ENCODE data around the gene SPEM1. TPM values are rescaled to one million over a fixed set of nuclear protein-coding genes. Genes with fewer than 3 reads are reported as not detected.

Gene SPEM1
- total RNA-seq, 1 donor from 2014 or later = not detected

DNA sequence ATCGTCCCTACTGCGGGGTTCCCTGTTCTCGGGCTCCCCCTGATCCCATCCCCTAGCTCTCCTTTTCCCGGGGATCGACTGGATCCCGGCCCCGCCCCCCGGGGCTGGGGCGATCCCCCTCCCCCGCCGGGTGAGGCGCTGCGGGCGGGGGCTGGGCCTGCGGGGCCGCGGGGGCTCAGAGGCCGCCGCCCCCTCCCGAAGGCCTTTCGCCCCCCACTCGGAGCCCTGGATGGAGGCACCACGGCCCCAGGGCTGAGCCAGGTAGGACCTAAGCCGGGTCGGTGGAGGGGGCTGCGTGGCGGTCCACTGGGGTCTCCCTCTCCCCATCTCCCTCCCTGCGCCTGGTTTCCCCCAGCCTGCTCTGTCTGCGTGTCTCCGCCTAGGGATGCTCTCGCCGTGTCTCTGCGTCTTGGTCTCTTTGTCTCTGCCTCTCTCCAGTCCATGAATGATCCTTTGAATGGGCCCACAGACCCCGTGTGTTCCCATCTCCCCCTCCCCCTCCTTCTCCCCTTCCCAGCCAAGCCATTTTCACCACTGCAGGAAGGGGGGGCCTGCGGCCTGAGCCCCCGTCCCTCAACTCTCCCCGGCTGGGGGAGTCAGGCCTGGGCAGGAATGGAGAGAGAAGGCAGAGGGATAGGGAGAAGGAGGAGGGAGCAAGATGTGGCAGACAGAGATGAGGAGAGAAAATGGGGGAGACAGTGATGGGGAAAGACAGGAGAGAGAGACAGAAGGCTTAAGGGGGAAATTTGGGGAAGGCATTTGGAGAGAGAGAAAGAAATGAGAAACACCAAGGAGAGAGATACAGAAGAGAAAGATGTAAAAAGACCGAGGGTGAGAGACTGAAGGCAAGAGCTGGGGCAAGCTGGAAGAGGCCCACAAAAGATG, 14.5 kb upstream of the SPEM1 start:
- TF ChIP-seq, protein P1, sequence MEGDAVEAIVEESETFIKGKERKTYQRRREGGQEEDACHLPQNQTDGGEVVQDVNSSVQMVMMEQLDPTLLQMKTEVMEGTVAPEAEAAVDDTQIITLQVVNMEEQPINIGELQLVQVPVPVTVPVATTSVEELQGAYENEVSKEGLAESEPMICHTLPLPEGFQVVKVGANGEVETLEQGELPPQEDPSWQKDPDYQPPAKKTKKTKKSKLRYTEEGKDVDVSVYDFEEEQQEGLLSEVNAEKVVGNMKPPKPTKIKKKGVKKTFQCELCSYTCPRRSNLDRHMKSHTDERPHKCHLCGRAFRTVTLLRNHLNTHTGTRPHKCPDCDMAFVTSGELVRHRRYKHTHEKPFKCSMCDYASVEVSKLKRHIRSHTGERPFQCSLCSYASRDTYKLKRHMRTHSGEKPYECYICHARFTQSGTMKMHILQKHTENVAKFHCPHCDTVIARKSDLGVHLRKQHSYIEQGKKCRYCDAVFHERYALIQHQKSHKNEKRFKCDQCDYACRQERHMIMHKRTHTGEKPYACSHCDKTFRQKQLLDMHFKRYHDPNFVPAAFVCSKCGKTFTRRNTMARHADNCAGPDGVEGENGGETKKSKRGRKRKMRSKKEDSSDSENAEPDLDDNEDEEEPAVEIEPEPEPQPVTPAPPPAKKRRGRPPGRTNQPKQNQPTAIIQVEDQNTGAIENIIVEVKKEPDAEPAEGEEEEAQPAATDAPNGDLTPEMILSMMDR (IDR thresholded peaks at IDR 0.05) = no peak
- peak overlapping the region; percentile 84 for H3K4me3 Mint-ChIP-seq (ENCODE audit: unreplicated experiment)
- DNase-seq (ENCODE audit: extremely low spot score, unreplicated experiment) = no peak
- no peaks in the 10 kb centered on the region for H3K9me3 Mint-ChIP-seq (ENCODE audit: unreplicated experiment)
- peaks cover 16% of the 10 kb centered on the region for H3K36me3 Mint-ChIP-seq (ENCODE audit: unreplicated experiment)
- H3K27me3 Mint-ChIP-seq (ENCODE audit: unreplicated experiment) = no peaks in the 10 kb centered on the region
- peaks cover 25% of the 10 kb centered on the region for H3K4me1 Mint-ChIP-seq (ENCODE audit: unreplicated experiment)
- H3K27ac Mint-ChIP-seq (ENCODE audit: unreplicated experiment) = peak overlapping the region; percentile 80

DNA sequence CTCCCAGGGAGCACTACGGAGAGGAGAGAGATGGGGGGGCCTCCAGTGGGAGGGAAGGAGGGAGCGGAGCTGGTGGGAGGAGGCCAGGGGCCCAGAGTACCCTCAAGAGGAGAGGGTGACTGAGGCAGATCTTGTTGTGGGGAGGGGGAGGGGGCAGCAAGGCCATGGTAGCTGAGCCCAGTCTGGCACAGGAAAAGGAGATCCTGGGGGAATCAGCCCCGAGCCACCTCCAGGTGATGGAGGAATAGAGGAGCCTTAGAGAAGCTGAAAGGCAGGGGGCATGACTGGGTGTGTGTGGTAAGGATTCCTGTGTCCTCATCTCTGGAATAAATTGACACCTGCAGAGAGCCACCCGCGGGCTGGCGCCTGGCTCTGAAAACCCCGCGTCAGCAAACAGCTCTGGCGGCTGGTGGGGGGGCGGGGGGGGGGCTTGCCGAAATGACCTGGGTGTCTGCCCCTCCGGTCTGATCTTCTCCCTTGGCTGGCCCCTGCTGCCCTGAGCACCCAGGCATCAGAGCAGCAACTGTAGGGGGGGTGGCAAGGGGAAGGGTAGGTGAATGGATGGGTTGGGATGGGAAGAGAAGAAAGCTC, 13.8 kb upstream of the SPEM1 start:
- peaks cover 17% of the 10 kb centered on the region for H3K36me3 Mint-ChIP-seq (ENCODE audit: unreplicated experiment)
- H3K27ac Mint-ChIP-seq (ENCODE audit: unreplicated experiment) = peak overlapping the region; percentile 76
- peak overlapping the region; percentile 78 for H3K4me3 Mint-ChIP-seq (ENCODE audit: unreplicated experiment)
- H3K4me1 Mint-ChIP-seq (ENCODE audit: unreplicated experiment) = peaks cover 25% of the 10 kb centered on the region
- no peak for DNase-seq (ENCODE audit: extremely low spot score, unreplicated experiment)
- TF ChIP-seq, protein P1 (IDR thresholded peaks at IDR 0.05) = no peak
- no peaks in the 10 kb centered on the region for H3K27me3 Mint-ChIP-seq (ENCODE audit: unreplicated experiment)
- H3K9me3 Mint-ChIP-seq (ENCODE audit: unreplicated experiment) = no peaks in the 10 kb centered on the region

DNA sequence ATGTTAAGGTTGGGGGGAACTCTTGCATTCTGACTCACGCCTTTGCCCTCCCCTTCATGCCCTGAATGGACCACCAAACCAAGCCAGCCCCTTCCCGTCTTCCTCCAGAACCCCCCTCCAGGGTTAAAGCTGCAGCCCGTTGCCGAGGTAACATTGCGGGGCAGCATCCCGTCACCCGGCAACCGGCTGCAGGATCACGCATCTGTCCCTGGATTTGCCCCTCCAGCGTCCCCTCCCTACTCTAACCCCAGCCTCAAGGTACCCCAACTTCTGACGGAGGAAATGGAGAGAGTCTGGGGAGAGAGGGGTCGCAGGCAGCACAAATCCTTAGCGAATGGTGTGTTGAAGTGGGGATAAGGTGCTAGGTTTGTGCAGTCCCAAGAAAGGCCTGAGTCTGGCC, 13.0 kb upstream of the SPEM1 start:
- H3K27me3 Mint-ChIP-seq (ENCODE audit: unreplicated experiment) = no peaks in the 10 kb centered on the region
- DNase-seq (ENCODE audit: extremely low spot score, unreplicated experiment) = no peak
- H3K27ac Mint-ChIP-seq (ENCODE audit: unreplicated experiment) = no peak overlapping the region
- no peak overlapping the region for H3K4me3 Mint-ChIP-seq (ENCODE audit: unreplicated experiment)
- no peaks in the 10 kb centered on the region for H3K9me3 Mint-ChIP-seq (ENCODE audit: unreplicated experiment)
- H3K4me1 Mint-ChIP-seq (ENCODE audit: unreplicated experiment) = peaks cover 22% of the 10 kb centered on the region
- H3K36me3 Mint-ChIP-seq (ENCODE audit: unreplicated experiment) = peaks cover 18% of the 10 kb centered on the region
- TF ChIP-seq, protein P1 (IDR thresholded peaks at IDR 0.05) = no peak

DNA sequence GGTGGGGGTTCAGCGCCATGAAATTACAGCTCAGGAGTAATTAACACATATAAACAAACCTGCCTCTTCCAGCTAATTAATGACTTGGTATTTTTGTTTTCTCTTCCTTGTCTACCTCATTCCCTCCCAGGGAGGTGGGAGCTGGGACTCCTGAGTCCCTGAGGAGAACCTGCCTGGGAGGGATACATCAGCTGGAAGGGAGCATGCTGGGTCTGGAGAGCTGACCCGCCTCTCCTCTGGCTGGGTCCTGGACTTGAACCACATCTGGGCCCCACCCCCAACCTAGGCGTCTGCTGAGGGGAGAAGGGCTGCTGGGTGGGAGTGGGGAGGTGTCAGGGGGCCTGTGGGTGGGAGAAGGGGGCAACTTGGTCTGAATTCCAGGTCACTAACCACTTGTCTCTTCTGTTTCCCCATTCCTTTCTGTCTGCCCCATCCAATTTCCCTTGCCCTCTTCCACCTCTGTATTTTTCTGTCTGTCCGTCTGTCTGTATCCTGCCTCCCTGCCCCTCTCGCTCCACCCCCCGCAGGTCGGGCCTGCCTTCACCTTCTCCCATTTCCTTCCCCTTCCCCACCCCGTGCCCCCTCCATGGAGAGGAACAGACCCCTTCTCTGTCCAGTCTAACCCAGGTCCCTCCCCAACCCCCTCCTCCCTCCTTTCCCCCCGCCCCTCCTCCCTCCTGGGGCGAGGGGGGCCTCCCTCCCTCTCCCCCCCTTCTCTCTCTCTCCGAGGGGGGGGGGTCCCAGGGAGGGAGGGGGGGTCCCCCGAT, 12.5 kb upstream of the SPEM1 start, which contains the start of gene NLGN2:
Gene NLGN2, plus strand, starts transcription at position 361 of the 767 bp plus-strand sequence. CDS start 411 bp downstream, outside the sequence.
- H3K9me3 Mint-ChIP-seq (ENCODE audit: unreplicated experiment) = no peaks in the 10 kb centered on the region
- H3K27me3 Mint-ChIP-seq (ENCODE audit: unreplicated experiment) = no peaks in the 10 kb centered on the region
- TF ChIP-seq, protein P1 (IDR thresholded peaks at IDR 0.05) = no peak
- H3K4me1 Mint-ChIP-seq (ENCODE audit: unreplicated experiment) = peaks cover 22% of the 10 kb centered on the region
- no peak within 1 kb of the TSS for H3K4me3 Mint-ChIP-seq (ENCODE audit: unreplicated experiment)
- DNase-seq (ENCODE audit: extremely low spot score, unreplicated experiment) = no peak
- peaks cover 20% of the 10 kb centered on the region for H3K36me3 Mint-ChIP-seq (ENCODE audit: unreplicated experiment)
- H3K27ac Mint-ChIP-seq (ENCODE audit: unreplicated experiment) = no peak within 1 kb of the TSS

Data from osteocyte (in vitro differentiated cells).